K562 (cell line): ENCODE results near the gene PIGN. TPM values are rescaled to one million over a fixed set of nuclear protein-coding genes. Genes with fewer than 3 reads are reported as not detected.

Experiments used
- ATAC-seq: fragments of 200-7000 bp; cut with Tn5 transposase; 3 replicates; pipeline ENCODE4 v1.9.1; 2020; ENCODE audit warnings: moderate library complexity
- BruUV-seq: library from RNA; stranded (reverse); fragments of 400-500 nt; replicated peaks from 2 replicates; lab custom pipeline; 2021; lab: Mats Ljungman, UMichigan
- CTCF ChIA-PET: fragments of 300-600 bp; formaldehyde crosslinking; extraction: SDS; loops from one replicate; lab custom pipeline; 2021; ENCODE audit warnings: low intra/inter-chr PET ratio; lab: Yijun Ruan, JAX
- POLR2A ChIA-PET: fragments of 300-600, 350-650 bp; sonication (Branson Sonifier 250); formaldehyde crosslinking; extraction: SDS; loops from one replicate; lab custom pipeline; 2021; ENCODE audit warnings: antibody characterized with exemption, inconsistent platforms; lab: Yijun Ruan, JAX
- DNase-seq, 4 experiments: peaks; one replicate each; pipeline versions ENCODE4 v3.0.0 to v3.0.0-alpha.2; 2011 to 2018; ENCODE audit warnings: low spot score in 3 of 4, mixed read lengths in 3 of 4; ENCODE audit errors: extremely low read depth in 1 of 4
- FAIRE-seq: peaks from 2 replicates; lab custom pipeline; 2011; peaks lifted over from hg19 to GRCh38; lab: Jason Lieb, UNC
- H2AFZ ChIP-seq: 2 replicates; pipeline ENCODE4 v1.6.0; 2011; ENCODE audit warnings: low read depth, low read length, control low read depth, inconsistent platforms
- H3K27ac ChIP-seq: fragments of 200-600 bp; 3 replicates; pipeline ENCODE4 v1.8.0; 2011; ENCODE audit warnings: low read depth, mild to moderate bottlenecking, control low read depth, inconsistent platforms, low read length, moderate library complexity, mixed read lengths; ENCODE audit errors: extremely low read depth
- H3K27me3 ChIP-seq, 2 experiments: fragments of 300-600 bp in 1 of 2; 2 replicates in 1 of 2; 3 replicates in 1 of 2; pipeline versions ENCODE4 v1.6.0 to v1.8.0; 2011; ENCODE audit warnings: inconsistent platforms in 2 of 2, low read length in 2 of 2, mild to moderate bottlenecking in 1 of 2, mixed read lengths in 1 of 2, moderate library complexity in 1 of 2; ENCODE audit not compliant: control insufficient read depth in 2 of 2, insufficient read depth in 2 of 2
- H3K36me3 ChIP-seq: fragments of 300-600 bp; 3 replicates; pipeline ENCODE4 v1.8.0; 2011; ENCODE audit warnings: mild to moderate bottlenecking, low read length, inconsistent platforms; ENCODE audit not compliant: control insufficient read depth, insufficient read depth
- H3K4me1 ChIP-seq, 2 experiments: fragments of 200-600 bp in 1 of 2; replicated peaks in 1 of 2; 2 replicates in 1 of 2; 3 replicates in 1 of 2; pipeline versions ENCODE4 v1.5.1 to v1.8.0; 2011; ENCODE audit warnings: inconsistent platforms in 2 of 2, low read length in 2 of 2, mild to moderate bottlenecking in 1 of 2, mixed read lengths in 1 of 2, moderate library complexity in 1 of 2; ENCODE audit not compliant: control insufficient read depth in 2 of 2, insufficient read depth in 2 of 2
- H3K4me2 ChIP-seq: 2 replicates; pipeline ENCODE4 v1.6.1; 2011; ENCODE audit warnings: low read length, control low read depth, inconsistent platforms, mixed read lengths; ENCODE audit not compliant: insufficient read depth
- H3K4me3 ChIP-seq: fragments of 200-600 bp; sonication (generic), shearing (Covaris generic); 2 replicates; pipeline ENCODE4 v1.5.1; 2016; ENCODE audit warnings: control low read depth, inconsistent platforms
- H3K79me2 ChIP-seq: fragments of 200-600 bp; 3 replicates; pipeline ENCODE4 v1.8.0; 2011; ENCODE audit warnings: low read length, inconsistent platforms; ENCODE audit not compliant: control insufficient read depth, insufficient read depth
- H3K9ac ChIP-seq, 2 experiments: 2 replicates each; pipeline versions ENCODE4 v1.6.0 to v1.6.1; 2011; ENCODE audit warnings: low read depth in 2 of 2, low read length in 2 of 2, control low read depth in 1 of 2, inconsistent platforms in 1 of 2, mild to moderate bottlenecking in 1 of 2, mixed read lengths in 1 of 2; ENCODE audit not compliant: insufficient read depth in 1 of 2
- H3K9me1 ChIP-seq: one replicate; pipeline ENCODE4 v1.6.0; 2011; ENCODE audit warnings: inconsistent platforms, mild to moderate bottlenecking, low read length, moderate library complexity; ENCODE audit not compliant: control insufficient read depth, insufficient read depth
- H3K9me3 ChIP-seq: replicated peaks from 2 replicates; pipeline ENCODE4 v1.5.1; 2011; ENCODE audit warnings: low read depth, low read length, inconsistent platforms; ENCODE audit not compliant: control insufficient read depth, insufficient read depth
- H4K20me1 ChIP-seq: replicated peaks from 2 replicates; pipeline ENCODE4 v1.6.1; 2011; ENCODE audit warnings: low read length, inconsistent platforms, mixed read lengths; ENCODE audit not compliant: control insufficient read depth, insufficient read depth
- RFX5 ChIP-seq: IDR thresholded peaks from 2 replicates; pipeline ENCODE4 v1.6.1; 2011; ENCODE audit warnings: low read depth, mild to moderate bottlenecking, improper control_type of control experiment, low read length
- ZKSCAN3 ChIP-seq: fragments of 250-450 bp; sonication (Bioruptor Pico); IDR thresholded peaks from 2 replicates; pipeline ENCODE4 v1.4.0; 2020
- ZNF583 ChIP-seq: fragments of 250-450 bp; sonication (Bioruptor Pico); IDR thresholded peaks from 2 replicates; pipeline ENCODE4 v1.4.0; 2020
- WGBS: fragments of 100-300 bp; shearing (Covaris generic); methylation state at CpG from one replicate; pipeline ENCODE4 v1.1.6; 2016; ENCODE audit warnings: low coverage, mixed read lengths; ENCODE audit not compliant: insufficient coverage; ENCODE audit errors: missing lambda C conversion rate; 5-methylcytosine and 5-hydroxymethylcytosine counted together
- in situ Hi-C: fragments of 300-500 bp; cut with MboI; formaldehyde crosslinking; loops from 4 replicates; pipeline ENCODE4 v1.15.0; 2018; ENCODE audit warnings: inconsistent platforms, mixed read lengths
- intact Hi-C: fragments of 100-400 bp; cut with micrococcal nuclease; formaldehyde crosslinking; loops from 2 replicates; pipeline ENCODE4 v1.14.2; 2022
- polyA plus RNA-seq, 8 experiments: library from polyadenylated mRNA; depleted of rRNA in 4 of 8; stranded (reverse) in 5 of 8; unstranded in 3 of 8; fragments of >200 nt; fragmentation: Nextera tagmentation in 2 of 8; fragmentation: Illumina TruSeq in 1 of 8; extraction: Ambion mirVana in 2 of 8; extraction: Trizol in 1 of 8; gene quantifications; 2 replicates each; pipeline versions ENCODE4 v1.2.1 to v1.2.3, GENCODE V29; 2011 to 2014; ENCODE audit warnings: inconsistent platforms in 1 of 8, missing spikeins in 1 of 8
- total RNA-seq, 7 experiments: library from RNA; depleted of rRNA in 6 of 7; stranded (reverse); fragments of >200 nt in 6 of 7; fragmentation: Illumina TruSeq in 2 of 7; extraction: Trizol in 2 of 7; gene quantifications; 2 replicates each; pipeline versions ENCODE4 v1.2.1 to v1.2.3, GENCODE V29; 2011 to 2021; ENCODE audit warnings: low replicate concordance in 1 of 7
- TF ChIP-seq, protein P1 (sequence below): fragments of 250-450 bp; sonication (Bioruptor Pico); IDR thresholded peaks from 2 replicates; pipeline ENCODE4 v1.9.0; 2021; ENCODE audit warnings: mild to moderate bottlenecking, inconsistent platforms
- TF ChIP-seq, protein P2 (sequence below), 2 experiments: fragments of 450-650 bp; IDR thresholded peaks; 2 replicates each; pipeline ENCODE4 v1.6.1; 2016

Gene PIGN
- total and polyA plus RNA-seq, 9 of the 15 experiments (the other 6 are each of a cell fraction or from before 2014, with no cell fraction given), result 9.9 to 25.6 (median 17.3) TPM

- Histone ChIP-seq H3K27ac (no peak overlapping the region), H3K79me2 (no peaks in the 10 kb centered on the region), H3K9ac (no peak overlapping the region), H2AFZ (no peak overlapping the region)
- POLR2A ChIA-PET, result no interaction called here
- 89% methylated on average over 3 of the region's 3 CpGs for WGBS
- no peak for TF ChIP-seq RFX5
- TF ChIP-seq ZKSCAN3 (CRISPR knock-in tag), result no peak
- TF ChIP-seq, protein P1, sequence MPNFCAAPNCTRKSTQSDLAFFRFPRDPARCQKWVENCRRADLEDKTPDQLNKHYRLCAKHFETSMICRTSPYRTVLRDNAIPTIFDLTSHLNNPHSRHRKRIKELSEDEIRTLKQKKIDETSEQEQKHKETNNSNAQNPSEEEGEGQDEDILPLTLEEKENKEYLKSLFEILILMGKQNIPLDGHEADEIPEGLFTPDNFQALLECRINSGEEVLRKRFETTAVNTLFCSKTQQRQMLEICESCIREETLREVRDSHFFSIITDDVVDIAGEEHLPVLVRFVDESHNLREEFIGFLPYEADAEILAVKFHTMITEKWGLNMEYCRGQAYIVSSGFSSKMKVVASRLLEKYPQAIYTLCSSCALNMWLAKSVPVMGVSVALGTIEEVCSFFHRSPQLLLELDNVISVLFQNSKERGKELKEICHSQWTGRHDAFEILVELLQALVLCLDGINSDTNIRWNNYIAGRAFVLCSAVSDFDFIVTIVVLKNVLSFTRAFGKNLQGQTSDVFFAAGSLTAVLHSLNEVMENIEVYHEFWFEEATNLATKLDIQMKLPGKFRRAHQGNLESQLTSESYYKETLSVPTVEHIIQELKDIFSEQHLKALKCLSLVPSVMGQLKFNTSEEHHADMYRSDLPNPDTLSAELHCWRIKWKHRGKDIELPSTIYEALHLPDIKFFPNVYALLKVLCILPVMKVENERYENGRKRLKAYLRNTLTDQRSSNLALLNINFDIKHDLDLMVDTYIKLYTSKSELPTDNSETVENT (CRISPR knock-in tag), result no peak
- TF ChIP-seq, protein P2, sequence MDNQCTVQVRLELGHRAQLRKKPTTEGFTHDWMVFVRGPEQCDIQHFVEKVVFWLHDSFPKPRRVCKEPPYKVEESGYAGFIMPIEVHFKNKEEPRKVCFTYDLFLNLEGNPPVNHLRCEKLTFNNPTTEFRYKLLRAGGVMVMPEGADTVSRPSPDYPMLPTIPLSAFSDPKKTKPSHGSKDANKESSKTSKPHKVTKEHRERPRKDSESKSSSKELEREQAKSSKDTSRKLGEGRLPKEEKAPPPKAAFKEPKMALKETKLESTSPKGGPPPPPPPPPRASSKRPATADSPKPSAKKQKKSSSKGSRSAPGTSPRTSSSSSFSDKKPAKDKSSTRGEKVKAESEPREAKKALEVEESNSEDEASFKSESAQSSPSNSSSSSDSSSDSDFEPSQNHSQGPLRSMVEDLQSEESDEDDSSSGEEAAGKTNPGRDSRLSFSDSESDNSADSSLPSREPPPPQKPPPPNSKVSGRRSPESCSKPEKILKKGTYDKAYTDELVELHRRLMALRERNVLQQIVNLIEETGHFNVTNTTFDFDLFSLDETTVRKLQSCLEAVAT (IDR thresholded peaks at IDR 0.05), result no peak
- TF ChIP-seq ZNF583 (CRISPR knock-in tag), result no peak
- TF ChIP-seq, all 486 proteins: peak for 0
- H3K27me3 ChIP-seq, result no peaks in the 10 kb centered on the region
- in situ Hi-C loops (no loop called here), intact Hi-C loops (no loop called here)
- DNase-seq, result no peak
- no peaks in the 10 kb centered on the region for H3K9me3 ChIP-seq
- no peaks in the 10 kb centered on the region for H4K20me1 ChIP-seq
- no peak overlapping the region for H3K4me3 ChIP-seq
- FAIRE-seq, result no peak
- ATAC-seq, result no peak
- BruUV-seq, result no TSS peak
- H3K4me2 ChIP-seq, result no peak overlapping the region
- peaks cover 11% of the 10 kb centered on the region; the same call in 1 of the 3 replicates for H3K36me3 ChIP-seq
- peaks cover 3% of the 10 kb centered on the region for H3K9me1 ChIP-seq
- no peaks in the 10 kb centered on the region for H3K4me1 ChIP-seq
- CTCF ChIA-PET, result no interaction called here
These were observed 81.5 kb downstream of the PIGN start for GRCh38 chr18:62105376-62105775.
